ENCODE results near the gene VRTN. TPM values are rescaled to one million over a fixed set of nuclear protein-coding genes. Genes with fewer than 3 reads are reported as not detected.
A peak's percentile ranks its signal among the peaks of the same experiment; 100 is the strongest.

Gene VRTN
- total and polyA plus RNA-seq, 2 of the 8 experiments (the other 6 are each of a cell fraction or from before 2014, with no cell fraction given), result 133 to 148 TPM

DNA sequence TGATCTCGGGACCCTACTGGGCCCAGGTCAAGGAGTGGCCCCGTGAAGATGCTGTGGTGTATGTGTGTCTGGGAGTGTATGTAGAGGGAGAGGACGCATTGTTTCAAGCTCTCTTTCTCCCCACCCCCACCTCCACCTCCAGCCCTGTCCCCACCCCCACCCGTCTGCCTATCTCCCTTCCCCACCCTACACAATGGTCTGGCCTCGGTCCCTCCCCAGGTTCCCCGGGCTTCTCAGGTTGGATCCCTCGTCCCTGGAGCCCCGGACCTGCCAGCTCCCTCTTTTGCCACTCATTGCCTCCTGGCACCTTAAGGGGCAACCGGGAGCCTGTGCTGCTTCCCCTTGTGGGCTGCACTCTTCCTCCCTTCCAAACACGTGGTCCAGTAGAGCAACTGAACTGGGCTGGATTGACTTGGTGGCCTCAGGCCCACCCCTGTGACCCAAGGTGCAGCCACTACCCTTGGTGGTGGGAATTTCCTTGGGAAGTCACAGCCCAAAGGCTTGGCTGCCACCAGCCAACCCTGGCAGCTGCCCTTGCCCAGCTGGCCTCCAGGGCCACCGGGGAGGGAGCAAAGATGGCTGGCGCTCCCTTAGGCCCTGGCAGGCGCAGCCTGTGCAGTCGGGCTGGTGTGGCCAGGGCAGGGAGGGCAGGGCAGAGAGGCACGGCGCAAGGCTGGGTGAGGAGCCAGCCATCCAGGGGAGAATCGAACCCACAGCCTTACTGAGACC lies 628 bp downstream of the VRTN start (continued):
- TF ChIP-seq, protein P1, sequence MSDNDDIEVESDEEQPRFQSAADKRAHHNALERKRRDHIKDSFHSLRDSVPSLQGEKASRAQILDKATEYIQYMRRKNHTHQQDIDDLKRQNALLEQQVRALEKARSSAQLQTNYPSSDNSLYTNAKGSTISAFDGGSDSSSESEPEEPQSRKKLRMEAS (IDR thresholded peaks at IDR 0.05), result peak; percentile 79
